Uterine smooth muscle cell (primary cell): ENCODE data around the gene ZNF32. TPM values are rescaled to one million over a fixed set of nuclear protein-coding genes. Genes with fewer than 3 reads are reported as not detected.

Experiments used
- total RNA-seq: library from RNA; depleted of rRNA; stranded (reverse); fragments of >200 nt; gene quantifications from 2 replicates; pipeline ENCODE4 v1.2.3, GENCODE V29; 2014

Gene ZNF32, protein sequence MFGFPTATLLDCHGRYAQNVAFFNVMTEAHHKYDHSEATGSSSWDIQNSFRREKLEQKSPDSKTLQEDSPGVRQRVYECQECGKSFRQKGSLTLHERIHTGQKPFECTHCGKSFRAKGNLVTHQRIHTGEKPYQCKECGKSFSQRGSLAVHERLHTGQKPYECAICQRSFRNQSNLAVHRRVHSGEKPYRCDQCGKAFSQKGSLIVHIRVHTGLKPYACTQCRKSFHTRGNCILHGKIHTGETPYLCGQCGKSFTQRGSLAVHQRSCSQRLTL
- 20.6 and 29.9 TPM in 2 replicates for total RNA-seq

DNA sequence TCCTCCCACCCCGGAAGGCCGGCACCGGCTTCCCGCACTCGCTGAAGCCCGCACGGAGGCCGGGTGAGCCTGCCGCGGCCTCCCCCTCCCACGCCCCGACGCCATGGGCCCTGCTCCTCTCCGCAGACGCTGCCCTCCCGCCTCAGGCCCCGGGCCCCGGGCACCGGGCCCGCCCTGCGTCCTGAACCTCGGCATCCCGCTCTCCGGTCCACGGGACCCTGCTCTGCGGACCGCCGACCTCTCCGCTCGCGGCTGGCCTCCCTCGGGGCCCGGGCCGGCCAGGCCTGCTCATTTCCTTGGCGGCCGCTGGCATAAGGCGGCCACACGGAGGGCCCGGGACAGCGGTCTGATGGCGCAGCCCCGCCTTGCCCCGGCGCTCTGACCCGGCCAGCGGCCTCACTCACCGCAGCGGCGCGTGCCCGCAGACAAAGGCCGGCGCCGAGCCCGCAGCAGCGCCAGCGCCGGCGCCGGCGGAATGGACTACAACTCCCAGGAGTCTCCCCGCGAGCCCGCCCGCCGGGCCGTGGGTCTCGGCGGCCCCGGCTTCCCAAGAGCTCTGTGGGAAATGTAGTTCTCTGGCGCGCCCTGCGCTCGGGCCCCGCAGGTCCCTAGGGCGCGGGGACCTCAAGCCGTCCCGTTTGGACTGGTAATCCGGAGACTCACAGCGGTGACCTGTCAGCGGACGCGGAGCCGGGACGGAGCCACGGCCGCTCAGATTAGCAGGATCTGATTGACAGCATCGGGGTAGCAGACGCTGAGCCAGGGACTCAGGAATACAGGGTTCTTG lies at the start of gene ZNF32:
Gene ZNF32 (minus strand): TSS at position 484 of the 787 bp plus-strand sequence. CDS start 2,748 bp downstream, outside the sequence.

DNA sequence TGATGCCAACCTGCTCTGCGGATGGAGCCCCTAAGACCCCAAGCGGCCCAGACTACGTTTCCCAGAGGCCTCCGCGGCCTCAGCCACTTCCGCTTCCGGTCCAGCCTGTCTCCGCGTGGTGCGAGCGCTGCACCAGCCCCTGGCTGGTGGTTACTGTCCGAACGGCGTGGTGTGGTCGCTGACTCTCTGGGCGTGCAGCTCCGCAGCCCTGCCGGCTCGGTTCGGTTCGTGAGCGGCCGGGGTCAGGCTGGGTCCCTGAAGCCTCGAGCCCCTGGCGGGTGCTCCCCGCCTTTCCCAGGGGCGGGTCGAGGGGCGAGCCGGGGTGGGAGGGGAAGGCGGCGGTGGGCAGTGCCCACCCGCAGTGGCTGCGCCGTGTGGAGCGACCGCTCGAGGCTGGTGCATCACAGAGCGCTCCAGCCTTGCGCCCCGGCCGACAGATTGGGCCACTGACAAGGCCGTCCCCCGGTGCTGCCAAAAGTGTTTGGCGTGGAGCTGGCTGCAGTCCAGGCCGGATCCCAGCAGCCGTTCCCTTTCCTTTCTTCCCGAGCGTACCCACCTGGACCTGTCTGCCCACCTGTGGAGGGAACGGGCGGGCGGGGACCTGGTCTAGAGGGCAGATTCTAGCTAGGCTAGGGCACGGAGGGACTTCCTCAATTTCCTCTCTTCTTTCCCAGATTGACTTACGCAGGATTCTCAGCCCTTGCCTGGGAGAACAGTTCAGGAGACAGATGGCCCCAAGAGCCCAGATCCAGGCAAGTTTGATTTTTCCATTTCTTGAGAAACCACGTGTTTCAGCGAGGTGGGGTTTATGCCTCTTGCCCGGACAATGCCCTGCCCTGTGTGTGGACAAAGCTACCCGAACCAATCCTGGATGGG lies 42.1 kb downstream of the ZNF32 start, which contains the start of gene ZNF485:
Gene ZNF485 (plus strand): TSS at position 116 of the 876 bp plus-strand sequence. CDS start 613 bp downstream, at position 729.

Other genes starting within 250 kb of the ZNF32 start
- gene HNRNPF, start 239.7 kb downstream of the ZNF32 start, total RNA-seq, result 240 and 367 TPM in 2 replicates
- 5.2 and 5.5 TPM in 2 replicates for gene ZNF487, start 211.8 kb downstream of the ZNF32 start, total RNA-seq
- gene ZNF239, start 74.3 kb downstream of the ZNF32 start, total RNA-seq, result 8.9 and 9.8 TPM in 2 replicates
- 3.0 and 3.9 TPM in 2 replicates for gene ZNF485, start 42.4 kb downstream of the ZNF32 start, total RNA-seq